Endothelial cell of umbilical vein (primary cell): Measurements from ENCODE around the gene FAM131B. TPM values are rescaled to one million over a fixed set of nuclear protein-coding genes. Genes with fewer than 3 reads are reported as not detected.

Experiments used
- BruUV-seq: library from RNA; stranded (reverse); fragments of 400-500 nt; replicated peaks from 2 replicates; lab custom pipeline; 2021; lab: Mats Ljungman, UMichigan
- CTCF ChIA-PET: fragments of 300-600, 350-600 bp; sonication (Branson Sonifier 250); formaldehyde crosslinking; loops from one replicate; lab custom pipeline; 2021; ENCODE audit warnings: antibody characterized with exemption, inconsistent platforms; lab: Charles Lee
- POLR2A ChIA-PET: fragments of 300-600, 350-600 bp; sonication (Branson Sonifier 250); formaldehyde crosslinking; loops from one replicate; lab custom pipeline; 2021; ENCODE audit warnings: antibody characterized with exemption, inconsistent platforms; lab: Charles Lee
- DNase-seq: peaks from one replicate; pipeline ENCODE4 v3.0.0-alpha.2; 2011; ENCODE audit warnings: low read depth, low spot score
- FAIRE-seq: peaks from 2 replicates; lab custom pipeline; 2011; peaks lifted over from hg19 to GRCh38; lab: Jason Lieb, UNC
- H2AFZ ChIP-seq: 2 replicates; pipeline ENCODE4 v1.6.0; 2012; ENCODE audit warnings: low read depth, low read length, control low read depth, inconsistent platforms
- H3K27ac ChIP-seq: 2 replicates; pipeline ENCODE4 v1.5.1; 2011; ENCODE audit warnings: low read depth, mild to moderate bottlenecking, control low read depth, low read length, moderate library complexity; ENCODE audit not compliant: insufficient read depth
- H3K27me3 ChIP-seq, 2 experiments: 2 replicates each; pipeline versions ENCODE4 v1.6.0 to v1.6.1; 2011; ENCODE audit warnings: low read length in 2 of 2, mixed read lengths in 1 of 2; ENCODE audit not compliant: control insufficient read depth in 2 of 2, insufficient read depth in 2 of 2
- H3K36me3 ChIP-seq, 2 experiments: 2 replicates in 1 of 2; 3 replicates in 1 of 2; pipeline ENCODE4 v1.5.1; 2011; ENCODE audit warnings: low read length in 2 of 2, mild to moderate bottlenecking in 1 of 2, moderate library complexity in 1 of 2; ENCODE audit not compliant: control insufficient read depth in 2 of 2, insufficient read depth in 2 of 2; ENCODE audit errors: extremely low read depth in 1 of 2
- H3K4me1 ChIP-seq: 3 replicates; pipeline ENCODE4 v1.5.1; 2011; ENCODE audit warnings: mild to moderate bottlenecking, low read length; ENCODE audit not compliant: control insufficient read depth, insufficient read depth; ENCODE audit errors: extremely low read depth
- H3K4me2 ChIP-seq: 2 replicates; pipeline ENCODE4 v1.6.1; 2011; ENCODE audit warnings: low read length, control low read depth, mixed read lengths; ENCODE audit not compliant: insufficient read depth
- H3K4me3 ChIP-seq, 3 experiments: fragments of 200-600 bp in 1 of 3; sonication (generic), shearing (Covaris generic) in 1 of 3; replicated peaks in 1 of 3; 2 replicates each; pipeline ENCODE4 v1.5.1; 2011 to 2016; ENCODE audit warnings: control low read depth in 3 of 3, low read length in 3 of 3, mild to moderate bottlenecking in 2 of 3, inconsistent platforms in 1 of 3, low read depth in 1 of 3, moderate library complexity in 1 of 3; ENCODE audit not compliant: insufficient read depth in 1 of 3
- H3K79me2 ChIP-seq: 2 replicates; pipeline ENCODE4 v1.6.0; 2012; ENCODE audit warnings: low read length, inconsistent platforms; ENCODE audit not compliant: control insufficient read depth, insufficient read depth
- H3K9ac ChIP-seq: replicated peaks from 2 replicates; pipeline ENCODE3; 2011; ENCODE audit warnings: low read length, control low read depth; ENCODE audit not compliant: insufficient read depth; ENCODE audit errors: extremely low read depth
- H3K9me1 ChIP-seq: replicated peaks from 3 replicates; pipeline ENCODE4 v1.6.0; 2011; ENCODE audit warnings: mild to moderate bottlenecking, low read length; ENCODE audit not compliant: control insufficient read depth, insufficient read depth; ENCODE audit errors: extremely low read depth
- H3K9me3 ChIP-seq: replicated peaks from 2 replicates; pipeline ENCODE4 v1.5.1; 2012; ENCODE audit warnings: low read length, inconsistent platforms; ENCODE audit not compliant: control insufficient read depth, insufficient read depth
- H4K20me1 ChIP-seq: replicated peaks from 2 replicates; pipeline ENCODE3; 2011; ENCODE audit warnings: mild to moderate bottlenecking, low read length; ENCODE audit not compliant: control insufficient read depth, insufficient read depth; ENCODE audit errors: extremely low read depth
- EZH2 ChIP-seq: IDR thresholded peaks from 2 replicates; pipeline ENCODE4 v1.6.1; 2012; ENCODE audit warnings: borderline replicate concordance, low read depth, mild to moderate bottlenecking, moderate library complexity, low read length, inconsistent platforms; ENCODE audit not compliant: severe bottlenecking
- FOS ChIP-seq: IDR thresholded peaks from 2 replicates; pipeline ENCODE4 v1.6.1; 2011; ENCODE audit warnings: mild to moderate bottlenecking, low read length, moderate library complexity, borderline replicate concordance; ENCODE audit not compliant: insufficient read depth
- GATA2 ChIP-seq: IDR thresholded peaks from 2 replicates; pipeline ENCODE4 v1.7.0; 2011; ENCODE audit warnings: low read depth, mild to moderate bottlenecking, moderate library complexity, mixed read lengths, low read length; ENCODE audit not compliant: insufficient read length, insufficient read depth
- JUN ChIP-seq: IDR thresholded peaks from 2 replicates; pipeline ENCODE4 v1.6.1; 2011; ENCODE audit warnings: borderline replicate concordance, low read depth; ENCODE audit not compliant: insufficient read length, insufficient read depth
- MAX ChIP-seq: IDR thresholded peaks from 2 replicates; pipeline ENCODE4 v1.6.1; 2011; ENCODE audit not compliant: insufficient read depth, insufficient read length
- MYC ChIP-seq: IDR thresholded peaks from one replicate; pipeline ENCODE4 v1.6.1; 2011; ENCODE audit warnings: mild to moderate bottlenecking, low read depth, low read length
- POLR2A ChIP-seq: IDR thresholded peaks from 2 replicates; pipeline ENCODE4 v1.6.1; 2012; ENCODE audit warnings: low read depth, mild to moderate bottlenecking, control low read depth, low read length
- POLR2AphosphoS5 ChIP-seq: IDR thresholded peaks from 2 replicates; pipeline ENCODE4 v1.6.1; 2012; ENCODE audit warnings: low read depth, mild to moderate bottlenecking, control low read depth, low read length, moderate library complexity; ENCODE audit not compliant: insufficient read depth
- dilution Hi-C: fragments of 300-500 bp; cut with MboI; formaldehyde crosslinking; loops from one replicate; pipeline ENCODE4 v1.15.0; 2019; ENCODE audit warnings: low sequenced_read_pairs; ENCODE audit not compliant: extremely low pct_ligation_motif_present
- intact Hi-C: fragments of 100-400 bp; cut with micrococcal nuclease; formaldehyde crosslinking; loops from one replicate; pipeline ENCODE4 v1.10.0; 2022
- polyA plus RNA-seq, 4 experiments: library from polyadenylated mRNA; depleted of rRNA in 3 of 4; stranded (reverse) in 3 of 4; unstranded in 1 of 4; fragments of >200 nt; gene quantifications; 2 replicates each; pipeline versions ENCODE4 v1.2.1 to v1.2.3, GENCODE V29; 2011 to 2012; ENCODE audit warnings: missing spikeins in 1 of 4
- total RNA-seq: library from RNA; stranded (reverse); gene quantifications from 2 replicates; pipeline ENCODE4 v1.2.3, GENCODE V29; 2021

The FAM131B gene
- total and polyA plus RNA-seq, 2 donors (not counting 3 experiments of a cell fraction or from before 2014, with no cell fraction given): 1.6 to 1.8 TPM

- POLR2A ChIA-PET: no interaction called here
- dilution Hi-C loops: loop anchor here (25.0 kb wide), 1 partner anchor 114 kb away; no protein-coding TSS in a partner anchor
- FAIRE-seq (no peak), DNase-seq (no peak)
- TF ChIP-seq MAX: no peak
- no peak for TF ChIP-seq JUN
- TF ChIP-seq POLR2A: no peak
- no peak for TF ChIP-seq EZH2
- TF ChIP-seq POLR2AphosphoS5: no peak
- no peak for TF ChIP-seq FOS
- no peak for TF ChIP-seq GATA2
- TF ChIP-seq MYC: no peak
- Histone ChIP-seq H3K27me3 (no peaks in the 10 kb centered on the region), H3K4me3 (no peak overlapping the region), H3K27ac (no peak overlapping the region), H3K9me3 (no peaks in the 10 kb centered on the region), H3K79me2 (no peaks in the 10 kb centered on the region), H3K9ac (no peak overlapping the region), H3K4me1 (peaks cover 25% of the 10 kb centered on the region), H3K4me2 (no peak overlapping the region), H4K20me1 (no peaks in the 10 kb centered on the region), H3K36me3 (peaks cover 0 to under 1% of the 10 kb centered on the region in 2 experiments), H2AFZ (no peak overlapping the region), H3K9me1 (no peaks in the 10 kb centered on the region)
- CTCF ChIA-PET: interaction anchor here (1.3 to 1.6 kb wide), 3 partner anchors 9 to 102 kb away, joined by 3 to 4 read pairs (median 3); no protein-coding TSS in a partner anchor
- BruUV-seq: no TSS peak
- intact Hi-C loops: no loop called here
Observed at GRCh38 chr7:143397710-143398530, 35.4 kb upstream of the FAM131B start.
